H9 (cell line): Measurements from ENCODE around the gene TUBB4B. TPM values are rescaled to one million over a fixed set of nuclear protein-coding genes. Genes with fewer than 3 reads are reported as not detected.

ENCODE experiments used
- DNase-seq: peaks from one replicate; pipeline ENCODE4 v3.0.0-alpha.2; 2017
- H2AFZ ChIP-seq: one replicate; pipeline ENCODE4 v1.6.1; 2013; ENCODE audit warnings: mild to moderate bottlenecking, low read length, control low read depth, moderate library complexity
- H2AK5ac ChIP-seq: 2 replicates; pipeline ENCODE4 v1.6.1; 2013; ENCODE audit warnings: low read length, control low read depth, mixed read lengths; ENCODE audit not compliant: insufficient read length
- H2BK120ac ChIP-seq: one replicate; pipeline ENCODE4 v1.6.1; 2013; ENCODE audit warnings: low read depth, mild to moderate bottlenecking, low read length, control low read depth, inconsistent platforms; ENCODE audit not compliant: poor library complexity, severe bottlenecking
- H2BK12ac ChIP-seq: 2 replicates; pipeline ENCODE4 v1.6.1; 2013; ENCODE audit warnings: low read length, control low read depth, mixed read lengths, low read depth; ENCODE audit not compliant: insufficient read length
- H2BK15ac ChIP-seq: 2 replicates; pipeline ENCODE4 v1.6.1; 2013; ENCODE audit warnings: low read depth, low read length, control low read depth
- H2BK20ac ChIP-seq: one replicate; pipeline ENCODE4 v1.6.1; 2013; ENCODE audit warnings: low read depth, mild to moderate bottlenecking, low read length, control low read depth, inconsistent platforms; ENCODE audit not compliant: poor library complexity, severe bottlenecking
- H2BK5ac ChIP-seq: 2 replicates; pipeline ENCODE4 v1.6.1; 2013; ENCODE audit warnings: low read length, control low read depth, mixed read lengths; ENCODE audit not compliant: insufficient read length
- H3K14ac ChIP-seq: 2 replicates; pipeline ENCODE4 v1.6.1; 2013; ENCODE audit warnings: low read length, control low read depth; ENCODE audit not compliant: insufficient read depth
- H3K18ac ChIP-seq: 2 replicates; pipeline ENCODE4 v1.6.1; 2013; ENCODE audit warnings: low read depth, mild to moderate bottlenecking, mixed read lengths, low read length, control low read depth; ENCODE audit not compliant: insufficient read length
- H3K23ac ChIP-seq: 2 replicates; pipeline ENCODE4 v1.6.1; 2013; ENCODE audit warnings: low read length, control low read depth, mixed read lengths, low read depth; ENCODE audit not compliant: insufficient read length
- H3K23me2 ChIP-seq: 2 replicates; pipeline ENCODE4 v1.6.1; 2013; ENCODE audit warnings: low read depth, mild to moderate bottlenecking, mixed read lengths, low read length, control low read depth; ENCODE audit not compliant: insufficient read length, poor library complexity, severe bottlenecking
- H3K27ac ChIP-seq: 2 replicates; pipeline ENCODE4 v1.5.1; 2013; ENCODE audit warnings: low read length, control low read depth, mixed read lengths, low read depth; ENCODE audit not compliant: insufficient read length
- H3K27me3 ChIP-seq: 2 replicates; pipeline ENCODE4 v1.6.1; 2013; ENCODE audit warnings: low read length, control low read depth, inconsistent platforms; ENCODE audit not compliant: insufficient read depth
- H3K4ac ChIP-seq: 2 replicates; pipeline ENCODE4 v1.6.1; 2013; ENCODE audit warnings: low read depth, mild to moderate bottlenecking, control low read depth, inconsistent platforms, low read length, moderate library complexity
- H3K4me1 ChIP-seq: 2 replicates; pipeline ENCODE4 v1.6.1; 2013; ENCODE audit warnings: low read length, control low read depth, inconsistent platforms; ENCODE audit not compliant: insufficient read depth
- H3K4me2 ChIP-seq: 2 replicates; pipeline ENCODE4 v1.6.1; 2013; ENCODE audit warnings: low read length, control low read depth, mixed read lengths; ENCODE audit not compliant: insufficient read length, insufficient read depth
- H3K56ac ChIP-seq: 2 replicates; pipeline ENCODE4 v1.6.1; 2013; ENCODE audit warnings: low read depth, mild to moderate bottlenecking, mixed read lengths, low read length, control low read depth; ENCODE audit not compliant: insufficient read length
- H3K79me1 ChIP-seq: 2 replicates; pipeline ENCODE4 v1.6.1; 2013; ENCODE audit warnings: low read depth, mild to moderate bottlenecking, moderate library complexity, low read length, control low read depth, inconsistent platforms; ENCODE audit not compliant: insufficient read depth, poor library complexity, severe bottlenecking
- H3K79me2 ChIP-seq: 2 replicates; pipeline ENCODE4 v1.6.1; 2013; ENCODE audit warnings: low read length, control low read depth, inconsistent platforms; ENCODE audit not compliant: insufficient read depth
- H3K9ac ChIP-seq: 2 replicates; pipeline ENCODE4 v1.6.1; 2013; ENCODE audit warnings: low read length, control low read depth, mixed read lengths; ENCODE audit not compliant: insufficient read length; ENCODE audit errors: extremely low read depth
- H3K9me3 ChIP-seq: one replicate; pipeline ENCODE4 v1.6.1; 2013; ENCODE audit warnings: low read depth, low read length, inconsistent platforms; ENCODE audit not compliant: control insufficient read depth
- H3T11ph ChIP-seq: one replicate; pipeline ENCODE4 v1.6.1; 2013; ENCODE audit warnings: mild to moderate bottlenecking, low read length, control low read depth, inconsistent platforms
- H4K20me1 ChIP-seq: one replicate; pipeline ENCODE4 v1.6.1; 2013; ENCODE audit not compliant: control insufficient read depth, insufficient read length, insufficient read depth
- H4K5ac ChIP-seq: 2 replicates; pipeline ENCODE4 v1.6.1; 2013; ENCODE audit warnings: low read depth, mild to moderate bottlenecking, mixed read lengths, low read length, control low read depth; ENCODE audit not compliant: insufficient read length
- H4K8ac ChIP-seq: replicated peaks from 2 replicates; pipeline ENCODE4 v1.6.1; 2013; ENCODE audit warnings: low read length, control low read depth, mixed read lengths, low read depth; ENCODE audit not compliant: insufficient read length
- H4K91ac ChIP-seq: 2 replicates; pipeline ENCODE4 v1.6.1; 2013; ENCODE audit warnings: low read depth, mild to moderate bottlenecking, moderate library complexity, mixed read lengths, low read length, control low read depth; ENCODE audit not compliant: insufficient read length
- H3K27ac Mint-ChIP-seq, 3 experiments: 2 replicates in 2 of 3; 3 replicates in 1 of 3; pipeline ENCODE4 v1.8.0; 2020 to 2021; ENCODE audit warnings: mixed read lengths in 3 of 3, mild to moderate bottlenecking in 1 of 3, moderate library complexity in 1 of 3
- H3K27me3 Mint-ChIP-seq: 2 replicates; pipeline ENCODE4 v1.8.0; 2021; ENCODE audit warnings: low read depth, mild to moderate bottlenecking, moderate library complexity, mixed read lengths
- H3K36me3 Mint-ChIP-seq, 3 experiments: 2 replicates in 2 of 3; 3 replicates in 1 of 3; pipeline ENCODE4 v1.8.0; 2020 to 2021; ENCODE audit warnings: low read depth in 3 of 3, mixed read lengths in 3 of 3; ENCODE audit not compliant: insufficient read depth in 1 of 3
- H3K4me1 Mint-ChIP-seq, 2 experiments: 2 replicates each; pipeline ENCODE4 v1.8.0; 2020; ENCODE audit warnings: mixed read lengths in 2 of 2
- H3K4me3 Mint-ChIP-seq, 2 experiments: 2 replicates in 1 of 2; 3 replicates in 1 of 2; pipeline ENCODE4 v1.8.0; 2020 to 2021; ENCODE audit warnings: mild to moderate bottlenecking in 2 of 2, mixed read lengths in 2 of 2, moderate library complexity in 1 of 2
- H3K9me3 Mint-ChIP-seq, 2 experiments: 2 replicates in 1 of 2; 3 replicates in 1 of 2; pipeline ENCODE4 v1.8.0; 2020; ENCODE audit warnings: mild to moderate bottlenecking in 2 of 2, mixed read lengths in 2 of 2, moderate library complexity in 1 of 2
- CTCF ChIP-seq: fragments of 200-600 bp; sonication (generic); conservative IDR thresholded peaks from 3 replicates; pipeline ENCODE4 v1.8.0; 2021; ENCODE audit warnings: antibody characterized with exemption, mild to moderate bottlenecking
- WGBS: extraction: QIAGEN DNeasy Blood & Tissue Kit; methylation state at CpG from one replicate; pipeline ENCODE4 v1.1.7; 2013; ENCODE audit warnings: missing lambda C conversion rate, low lambda C conversion rate, mixed read lengths; ENCODE audit not compliant: insufficient read length; ENCODE audit errors: extremely low coverage; 5-methylcytosine and 5-hydroxymethylcytosine counted together
- total RNA-seq: library from RNA; stranded (reverse); gene quantifications from 2 replicates; pipeline ENCODE4 v1.2.1, GENCODE V29; 2021

TUBB4B gene
- total RNA-seq, 1 experiment from 2014 or later = 378 TPM

- H3K27ac Mint-ChIP-seq = no peak within 1 kb of the TSS; a peak in 1 of 7 replicates
- DNase-seq = no peak
- no peak within 1 kb of the TSS for H2AFZ ChIP-seq
Observed at GRCh38 chr9:137224830-137225694, 16.0 kb upstream of the TUBB4B start, which contains the start of gene CYSRT1. TSS of gene CYSRT1 (plus strand) at chr9:137225174. CDS start at chr9:137225622, 448 bp downstream.

More at GRCh38 chr9:137224830-137225694, 16.0 kb upstream of the TUBB4B start, which contains the start of gene CYSRT1:
- H2BK12ac ChIP-seq = no peak within 1 kb of the TSS
- no peak within 1 kb of the TSS for H3T11ph ChIP-seq
- H2BK5ac ChIP-seq = no peak within 1 kb of the TSS
- H4K8ac ChIP-seq = no peak within 1 kb of the TSS
- no peak within 1 kb of the TSS for H3K14ac ChIP-seq
- no peak within 1 kb of the TSS for H3K56ac ChIP-seq
- H3K18ac ChIP-seq = no peak within 1 kb of the TSS
- H4K5ac ChIP-seq = no peak within 1 kb of the TSS
- TF ChIP-seq CTCF = no peak
- no peaks in the 10 kb centered on the region for H3K9me3 ChIP-seq
- WGBS = no CpG with 5 or more reads among the region's 23 CpGs
- H3K23ac ChIP-seq = no peak within 1 kb of the TSS
- Mint-ChIP-seq H3K36me3 (no peaks in the 10 kb centered on the region), H3K9me3 (no peaks in the 10 kb centered on the region), H3K4me1 (peaks cover 2 to 5% of the 10 kb centered on the region in 2 experiments), H3K4me3 (peak within 1 kb of the TSS; percentile 66 to 83), H3K27me3 (no peaks in the 10 kb centered on the region; the same call in 1 of the 2 replicates)
- no peaks in the 10 kb centered on the region for H4K20me1 ChIP-seq
- H4K91ac ChIP-seq = no peak within 1 kb of the TSS
- no peak within 1 kb of the TSS for H3K27ac ChIP-seq
- no peak within 1 kb of the TSS for H2AK5ac ChIP-seq
- no peak within 1 kb of the TSS for H2BK15ac ChIP-seq
- peak within 1 kb of the TSS; percentile 64 for H3K9ac ChIP-seq
- H2BK20ac ChIP-seq = no peak within 1 kb of the TSS
- no peaks in the 10 kb centered on the region for H3K4me1 ChIP-seq
- no peak within 1 kb of the TSS for H3K4ac ChIP-seq
- no peaks in the 10 kb centered on the region for H3K79me2 ChIP-seq
- no peaks in the 10 kb centered on the region for H3K27me3 ChIP-seq
- H3K23me2 ChIP-seq = peaks cover 18% of the 10 kb centered on the region
- no peaks in the 10 kb centered on the region for H3K79me1 ChIP-seq
- H2BK120ac ChIP-seq = no peak within 1 kb of the TSS
- H3K4me2 ChIP-seq = peak within 1 kb of the TSS; percentile 75
